ENCODE measurements around the gene TRAF1. TPM values are rescaled to one million over a fixed set of nuclear protein-coding genes. Genes with fewer than 3 reads are reported as not detected.

The TRAF1 gene
- total RNA-seq, 4 donors from 2014 or later = 2.6 to 4.9 (median 4.7) TPM

- 93 to 96% methylated on average over 13 of the region's 13 CpGs for WGBS, 2 donors
- TF ChIP-seq CTCF (IDR thresholded peaks at IDR 0.05) (no peak), POLR2A (IDR thresholded peaks at IDR 0.05) (no peak)
- no peak overlapping the region for H3K4me3 ChIP-seq (ENCODE audit: low read depth, poor library complexity, severe bottlenecking)
- intact Hi-C loops (cut with DNase I; ENCODE audit: low total_unique reads) = no loop called here
- DNase-seq (ENCODE audit: low spot score in 2 of 2) = no peak
Measured at GRCh38 chr9:120912958-120913646, 13.5 kb downstream of the TRAF1 start.

GRCh38 chr9:120911295-120911837, 15.2 kb downstream of the TRAF1 start:
- 88 to 97% methylated on average over 7 to 9 of the region's 9 CpGs for WGBS, 2 donors
- no peak for TF ChIP-seq POLR2A (IDR thresholded peaks at IDR 0.05)
- no peak for TF ChIP-seq CTCF (IDR thresholded peaks at IDR 0.05)
- no peak for DNase-seq (ENCODE audit: low spot score in 2 of 2)
- no peak overlapping the region for H3K4me3 ChIP-seq (ENCODE audit: low read depth, poor library complexity, severe bottlenecking)
- intact Hi-C loops (cut with DNase I; ENCODE audit: low total_unique reads) = no loop called here

GRCh38 chr9:120910643-120911042, 16.0 kb downstream of the TRAF1 start:
- no peak overlapping the region for H3K4me3 ChIP-seq (ENCODE audit: low read depth, poor library complexity, severe bottlenecking)
- intact Hi-C loops (cut with DNase I; ENCODE audit: low total_unique reads) = no loop called here
- 62 to 71% methylated on average over 3 of the region's 3 CpGs for WGBS, 2 donors
- no peak for DNase-seq (ENCODE audit: low spot score in 2 of 2)
- TF ChIP-seq POLR2A (IDR thresholded peaks at IDR 0.05) (no peak), CTCF (IDR thresholded peaks at IDR 0.05) (no peak)

- TF ChIP-seq POLR2A (IDR thresholded peaks at IDR 0.05) = no peak
- no peak for TF ChIP-seq CTCF (IDR thresholded peaks at IDR 0.05)
- DNase-seq (ENCODE audit: low spot score in 2 of 2) = peak in 1 of 2 donors; percentile 78
- WGBS, 2 donors = 56 to 57% methylated on average over 5 of the region's 5 CpGs
- intact Hi-C loops (cut with DNase I; ENCODE audit: low total_unique reads) = no loop called here
- H3K4me3 ChIP-seq (ENCODE audit: low read depth, poor library complexity, severe bottlenecking) = no peak overlapping the region
Measured at GRCh38 chr9:120909904-120910303, 16.7 kb downstream of the TRAF1 start.

GRCh38 chr9:120905315-120906164, 21.1 kb downstream of the TRAF1 start:
- peak in 1 of 2 donors; percentile 74 for DNase-seq (ENCODE audit: low spot score in 2 of 2)
- intact Hi-C loops (cut with DNase I; ENCODE audit: low total_unique reads) = no loop called here
- H3K4me3 ChIP-seq (ENCODE audit: low read depth, poor library complexity, severe bottlenecking) = no peak overlapping the region
- 83 to 86% methylated on average over 11 of the region's 11 CpGs for WGBS, 2 donors
- no peak for TF ChIP-seq POLR2A (IDR thresholded peaks at IDR 0.05)
- TF ChIP-seq CTCF (IDR thresholded peaks at IDR 0.05) = no peak
